Stimulated activated CD8-positive, alpha-beta memory T cell treated with anti-CD3 and anti-CD28 coated beads, Interleukin-15, amount 100 ng/mL, for 4 hours (primary cell): ENCODE measurements around the gene ZNF414.

Experiments
- DNase-seq, 2 donors: peaks; one replicate each; pipeline ENCODE4 v3.0.0-alpha.2; 2020; ENCODE audit warnings: low read depth in 2 of 2

ZNF414 gene

GRCh38 chr19:8463365-8463764 is 50.6 kb downstream of the ZNF414 start:
- DNase-seq = no peak

DNA sequence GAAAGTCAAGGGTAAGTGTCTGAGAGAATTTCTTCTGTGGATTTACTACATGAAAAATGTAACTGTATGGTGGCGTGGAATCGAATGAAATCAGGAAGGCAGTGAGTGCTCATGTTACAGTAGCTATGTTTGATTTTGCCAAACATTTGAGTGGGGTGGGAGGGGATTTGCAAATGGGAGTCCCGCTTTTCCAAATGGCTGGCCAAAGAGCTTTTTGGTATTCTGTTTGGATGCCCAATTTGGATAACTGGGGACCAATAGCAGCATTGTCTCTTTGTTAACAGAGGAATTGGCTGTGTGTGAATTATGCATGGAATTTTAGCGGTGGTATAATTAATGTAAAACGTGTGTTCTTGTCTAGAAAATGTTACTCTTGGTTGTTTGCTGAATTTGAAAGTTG is 51.4 kb downstream of the ZNF414 start:
- no peak for DNase-seq

- no peak for DNase-seq
Observed at GRCh38 chr19:8461891-8462290, 52.1 kb downstream of the ZNF414 start.

GRCh38 chr19:8461376-8461775 is 52.6 kb downstream of the ZNF414 start:
- no peak for DNase-seq

DNA sequence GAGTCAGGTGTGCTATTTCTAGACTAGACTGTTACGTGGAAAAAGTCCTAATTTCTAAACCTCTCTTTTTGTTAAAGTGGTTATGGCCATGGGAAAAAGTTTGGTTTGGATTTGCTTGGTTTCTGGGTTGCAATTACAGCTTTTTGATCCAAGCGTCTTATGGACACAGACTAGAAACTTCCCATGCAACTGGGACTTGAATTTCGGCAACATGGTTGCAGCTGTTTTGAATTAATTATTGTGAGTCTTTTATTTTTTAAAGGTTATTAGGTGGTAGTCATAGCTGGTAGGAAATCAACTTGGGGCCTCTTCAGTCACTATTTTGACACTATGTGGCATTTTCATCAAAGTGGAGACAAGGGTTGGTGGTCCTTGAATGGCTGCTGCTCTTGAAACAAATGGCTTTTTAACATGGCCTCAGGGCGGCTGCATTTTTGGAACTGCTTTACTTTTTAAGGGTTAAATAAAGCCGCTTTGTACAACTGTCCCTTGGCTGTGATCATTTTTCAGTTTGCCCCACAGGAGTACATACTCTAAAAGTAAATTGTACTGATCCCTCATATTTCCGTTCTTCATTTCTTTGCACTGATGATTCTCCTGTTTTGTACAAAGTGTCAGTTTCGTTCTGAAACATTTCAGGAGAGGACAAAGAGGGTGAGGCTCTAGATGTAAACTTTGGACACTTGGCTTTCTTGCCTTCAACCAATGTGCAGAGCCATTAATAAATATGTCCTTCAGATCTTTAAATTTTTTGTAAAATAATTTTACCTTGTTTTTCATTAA is 53.3 kb downstream of the ZNF414 start:
- DNase-seq = no peak
